CD4-positive, alpha-beta T cell treated with Interferon alpha-2 for 1 hour (primary cell): ENCODE measurements around the gene SUGCT.
"Not testable (repeated sequence)": the region's sequence is repeated elsewhere in the genome, so short reads cannot be mapped to it uniquely, and the experiment has no call there.

Experiments
- DNase-seq, 2 donors: peaks; one replicate each; pipeline ENCODE4 v3.0.0-alpha.2; 2020 to 2022

The SUGCT gene

DNA sequence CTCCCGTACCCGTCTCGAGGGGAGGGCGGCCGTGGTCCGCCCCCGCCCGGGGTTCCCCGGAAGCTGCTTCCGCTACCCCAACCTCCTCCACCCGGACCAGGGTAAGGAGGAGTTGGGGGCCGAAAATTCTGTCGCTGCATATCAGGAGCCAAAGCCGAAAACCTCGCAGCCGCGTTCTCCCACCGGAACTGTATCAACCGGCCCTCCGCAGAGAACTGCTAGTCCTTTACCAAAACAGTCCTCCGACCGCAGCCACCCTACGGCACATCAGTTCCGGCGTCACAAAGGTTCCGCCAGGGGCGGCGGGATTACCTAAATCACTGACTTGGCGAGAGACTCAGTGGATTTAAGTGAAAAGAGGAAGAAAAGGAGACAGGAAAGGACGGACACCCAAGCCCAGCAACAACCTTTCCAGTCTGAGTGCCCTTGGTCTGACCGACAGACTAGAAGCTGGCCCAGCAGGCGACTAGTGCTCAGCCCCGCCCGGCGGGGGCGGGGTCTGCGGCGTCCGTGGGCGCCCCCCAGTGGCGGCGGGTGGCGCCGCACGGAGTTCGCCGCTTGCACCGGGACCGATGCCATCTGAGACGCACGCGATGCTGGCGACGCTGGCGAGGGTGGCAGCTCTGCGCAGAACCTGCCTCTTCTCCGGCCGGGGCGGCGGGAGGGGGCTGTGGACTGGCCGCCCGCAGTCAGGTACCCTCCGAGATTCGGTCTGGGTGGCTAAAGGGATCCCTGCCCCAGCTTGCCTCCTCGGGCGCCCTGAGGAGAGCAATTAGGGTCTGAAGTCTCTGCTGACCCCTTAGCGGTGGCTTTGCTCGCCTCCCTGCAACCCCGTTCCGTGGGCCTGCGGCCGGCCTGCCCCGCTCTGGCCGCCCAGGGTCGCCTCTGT is at the start of gene SUGCT, which contains the start of gene MPLKIP:
SUGCT (plus strand) TSS at position 578 of the 889 bp plus-strand sequence.
MPLKIP (minus strand) TSS at position 195 of the 889 bp plus-strand sequence; CDS start at position 140, 55 bp downstream.
- peak; percentile 83 to 90 for DNase-seq

DNA sequence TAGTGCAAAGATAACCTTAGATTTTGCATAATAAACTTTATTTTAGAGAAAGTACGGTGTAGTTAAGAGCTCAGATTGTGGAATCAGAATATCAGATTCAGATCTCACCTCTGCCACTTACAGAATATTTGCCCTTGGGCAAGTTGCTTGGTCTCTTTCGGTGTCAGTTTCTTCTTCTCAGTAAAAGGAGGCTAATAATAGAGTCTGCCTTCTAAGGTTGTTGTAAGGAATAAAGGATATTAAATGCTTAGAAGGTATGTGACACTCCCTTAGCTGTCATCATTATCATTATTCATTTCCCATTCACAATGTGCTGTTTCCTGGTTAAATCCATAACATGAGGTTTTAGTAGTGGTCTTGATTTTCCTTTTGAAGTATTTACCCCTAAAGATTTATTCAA is 42.6 kb upstream of the SUGCT start:
- DNase-seq, result no peak

DNA sequence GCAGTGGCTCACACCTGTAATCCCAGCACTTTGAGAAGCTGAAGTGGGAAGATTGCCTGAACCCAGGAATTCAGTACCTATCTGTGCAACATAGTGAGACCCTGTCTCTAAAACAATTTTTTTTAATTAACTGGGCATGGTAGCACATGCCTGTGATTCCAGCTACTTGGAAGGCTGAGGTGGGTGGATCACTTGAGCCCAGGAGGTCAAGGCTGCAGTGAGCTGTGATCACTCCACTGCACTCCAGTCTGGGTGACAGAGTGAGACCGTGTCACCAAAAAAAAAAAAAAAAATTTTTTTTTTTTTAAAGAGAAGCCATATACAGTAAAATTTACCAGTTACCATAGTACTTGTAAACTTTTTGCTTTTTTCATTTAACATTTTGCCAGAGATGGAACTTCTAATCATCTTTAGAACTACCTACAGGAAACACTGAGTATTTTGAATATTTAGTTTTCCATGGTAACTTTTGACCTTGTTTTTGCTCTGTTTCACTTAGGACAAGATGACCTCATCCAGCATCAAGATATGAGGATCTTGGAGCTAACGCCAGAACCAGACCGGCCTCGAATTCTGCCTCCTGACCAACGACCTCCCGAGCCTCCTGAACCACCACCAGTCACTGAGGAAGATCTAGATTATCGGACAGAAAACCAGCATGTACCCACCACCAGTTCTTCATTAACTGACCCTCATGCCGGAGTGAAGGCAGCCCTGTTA is 41.0 kb upstream of the SUGCT start:
- DNase-seq, result no peak

DNA sequence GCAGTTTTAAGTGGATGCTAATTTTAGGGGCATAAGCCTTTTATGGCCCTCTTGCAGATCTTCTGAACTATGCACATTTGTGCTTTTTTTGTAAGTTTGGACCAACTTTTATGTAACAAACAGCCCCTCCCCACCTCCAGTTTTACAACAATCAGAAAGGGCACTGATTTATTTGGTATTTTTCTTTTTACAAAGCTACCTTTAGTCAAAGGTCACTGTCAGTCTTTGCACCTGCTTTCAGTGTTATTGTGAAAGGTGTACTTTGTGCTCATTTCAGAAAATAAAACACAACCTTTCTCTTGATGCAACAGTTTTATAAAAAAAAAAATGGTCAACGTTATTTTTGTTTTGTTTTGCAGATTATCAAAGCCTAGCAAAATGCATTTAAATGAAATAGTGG is 39.6 kb upstream of the SUGCT start:
- no peak for DNase-seq

DNA sequence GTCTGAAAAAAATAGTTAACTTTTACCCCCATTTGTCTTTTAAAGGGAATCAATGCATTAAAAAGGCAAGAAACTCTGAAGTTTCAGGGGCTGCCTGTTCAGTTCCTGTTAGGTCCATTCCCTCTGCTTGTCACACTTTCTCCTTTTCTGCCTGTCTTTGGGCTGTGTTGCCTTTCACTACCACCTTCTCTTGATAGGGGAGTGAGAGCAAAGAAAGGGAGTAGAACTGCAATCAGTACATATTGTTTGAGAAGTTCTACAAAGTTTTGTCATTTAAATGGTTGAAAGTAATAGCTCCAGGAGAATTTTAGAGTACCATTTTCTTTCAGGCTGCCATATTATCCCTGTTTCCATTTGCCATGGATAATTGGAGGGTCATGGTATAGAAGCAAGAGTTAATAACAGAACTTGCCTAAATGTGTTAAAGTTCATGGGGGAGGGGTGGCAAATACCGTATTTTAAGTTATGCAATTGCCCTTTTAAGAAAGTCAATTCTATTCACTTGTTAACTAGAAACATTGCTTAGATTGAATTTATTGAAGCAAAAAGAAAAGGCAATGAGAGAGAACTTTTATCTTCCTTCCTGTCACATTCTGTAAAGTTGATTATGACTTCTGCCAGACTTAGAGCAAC is 39.0 kb upstream of the SUGCT start:
- DNase-seq, result no peak

DNA sequence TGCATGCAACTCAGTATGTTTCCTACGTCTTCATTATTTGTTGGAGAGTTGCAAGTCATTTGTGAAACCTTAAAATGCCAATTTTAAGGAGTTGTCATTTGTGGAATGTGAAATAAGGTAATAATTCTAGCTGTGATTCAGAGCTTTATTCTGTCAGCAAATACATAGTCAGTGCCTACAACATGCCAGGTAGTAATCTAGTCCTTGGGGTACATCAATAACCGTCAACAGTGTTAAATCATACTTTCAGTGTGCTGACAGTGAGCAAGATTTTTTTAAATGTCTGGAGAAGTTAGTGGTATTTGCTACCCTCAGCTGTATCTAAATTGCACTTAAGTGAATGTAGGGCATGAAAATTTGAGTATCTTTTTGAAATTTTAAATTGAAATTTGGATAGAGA is 37.1 kb upstream of the SUGCT start:
- DNase-seq, result no peak

DNA sequence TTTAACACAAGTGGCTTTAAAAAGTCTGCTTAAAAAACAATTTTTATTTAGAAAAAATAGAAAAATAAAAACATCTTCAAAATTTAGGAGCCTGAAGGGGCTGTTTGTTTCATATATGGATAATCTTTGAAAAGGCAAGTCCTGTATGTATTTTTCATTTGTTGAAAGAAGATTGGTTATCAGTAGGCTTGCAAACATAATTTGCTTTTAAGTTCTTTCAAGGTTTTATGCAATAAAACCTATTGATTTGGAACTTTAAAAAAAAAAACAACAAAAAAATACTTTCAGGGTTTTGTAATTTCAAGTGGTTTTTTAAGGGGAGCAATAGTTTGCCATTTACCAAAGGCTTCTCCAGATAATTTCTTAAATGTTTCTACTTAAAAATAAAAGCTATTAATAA is 36.0 kb upstream of the SUGCT start:
- no peak for DNase-seq

DNA sequence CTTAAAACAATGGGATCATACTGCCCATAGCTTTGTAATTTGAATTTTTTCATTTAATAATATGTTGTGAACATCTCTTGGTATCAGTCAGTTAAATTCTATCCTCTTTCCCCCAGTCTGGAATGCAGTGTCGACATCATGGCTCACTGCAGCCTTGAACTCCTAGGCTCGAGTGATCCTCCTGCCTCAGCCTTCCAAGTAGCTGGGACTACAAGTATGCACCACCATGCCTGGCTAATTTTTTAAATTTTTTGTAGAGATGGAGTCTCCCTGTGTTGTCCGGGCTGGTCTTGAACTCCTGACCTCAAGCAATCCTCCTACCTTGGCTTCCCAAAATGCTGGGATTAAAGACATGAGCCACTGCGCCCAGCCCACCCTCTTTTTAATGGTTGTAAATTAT is 35.0 kb upstream of the SUGCT start:
- DNase-seq, result no peak

DNA sequence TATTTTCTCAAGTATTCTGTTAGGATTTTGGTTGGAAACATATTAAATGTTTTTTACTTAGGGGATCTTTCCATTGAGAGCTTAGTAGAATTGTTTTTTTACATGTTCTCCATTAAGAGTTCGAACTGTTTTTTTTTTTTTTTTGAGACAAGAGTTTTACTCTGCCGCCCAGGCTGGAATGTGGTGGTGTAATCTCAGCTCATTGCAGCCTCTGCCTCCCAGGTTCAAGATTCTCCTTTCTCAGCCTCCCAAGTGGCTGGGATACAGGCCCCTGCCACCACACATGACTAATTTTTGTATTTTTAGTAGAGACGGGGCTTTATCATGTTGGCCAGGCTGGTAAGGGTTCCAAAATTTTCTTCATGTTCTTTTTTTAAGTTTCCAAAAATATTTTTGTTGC is 33.6 kb upstream of the SUGCT start:
- no peak for DNase-seq

DNA sequence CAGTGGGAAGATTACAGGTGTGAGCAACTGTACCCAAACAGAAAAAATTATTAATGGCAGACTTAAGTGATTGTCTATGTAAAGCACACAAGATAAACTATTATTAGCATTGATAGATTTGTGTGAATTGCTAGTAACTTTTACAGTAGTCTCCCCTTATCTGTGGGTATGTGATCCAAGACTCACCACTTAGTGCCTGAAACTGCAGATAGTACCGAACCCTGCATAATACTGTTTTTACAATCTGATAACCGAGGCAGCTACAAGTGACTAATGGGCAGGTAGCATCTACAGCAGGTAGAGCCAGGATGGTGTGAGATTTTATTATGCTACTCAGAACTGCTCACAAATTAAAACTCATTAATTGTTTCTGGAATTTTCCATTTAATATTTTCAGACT is 31.9 kb upstream of the SUGCT start:
- DNase-seq, result no peak

DNA sequence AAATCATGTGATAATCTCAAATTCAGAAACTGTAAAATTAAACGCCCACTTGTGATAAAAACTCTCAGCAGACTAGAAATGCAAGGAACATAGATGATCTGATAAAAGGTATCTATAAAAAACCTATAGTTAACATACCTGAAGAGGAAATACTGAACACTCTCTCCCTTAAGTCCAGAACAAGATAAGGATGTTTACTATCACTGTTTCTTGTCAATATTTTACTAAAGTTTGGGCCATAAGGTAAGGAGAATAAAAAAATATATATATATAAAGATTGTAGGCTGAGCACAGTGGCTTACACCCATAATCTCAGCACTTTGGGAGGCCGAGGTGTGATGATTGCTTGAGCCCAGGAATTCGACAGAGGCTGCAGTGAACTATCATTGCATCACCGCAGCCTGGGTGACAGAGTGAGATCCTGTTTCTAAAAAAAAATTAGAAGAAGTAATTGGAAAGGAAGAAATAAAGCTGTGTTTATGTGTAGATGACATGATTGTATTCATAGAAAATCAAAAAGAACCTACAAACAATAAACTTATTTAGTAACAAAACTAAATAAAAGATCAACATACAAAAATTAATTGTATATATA is 28.8 kb upstream of the SUGCT start:
- DNase-seq, result no peak

DNA sequence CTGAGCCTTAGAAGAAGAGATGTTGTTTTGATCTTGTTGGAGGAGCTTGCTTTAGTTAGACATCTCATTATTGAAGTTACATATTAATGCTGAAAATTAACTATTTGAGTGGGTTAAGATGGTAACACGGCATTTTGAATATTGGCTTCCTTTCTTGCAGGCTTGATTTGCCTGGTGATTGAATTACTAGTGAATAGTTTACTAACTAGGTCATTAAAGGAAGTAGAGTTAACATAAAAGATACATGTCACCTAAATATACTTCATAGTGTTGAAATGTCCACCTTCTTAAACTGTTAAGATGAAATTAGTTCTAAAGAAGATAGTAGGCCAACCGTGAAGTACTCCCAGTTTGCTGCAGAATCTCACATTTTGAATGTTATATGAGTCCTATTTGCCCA is 18.9 kb upstream of the SUGCT start:
- DNase-seq, result no peak

DNA sequence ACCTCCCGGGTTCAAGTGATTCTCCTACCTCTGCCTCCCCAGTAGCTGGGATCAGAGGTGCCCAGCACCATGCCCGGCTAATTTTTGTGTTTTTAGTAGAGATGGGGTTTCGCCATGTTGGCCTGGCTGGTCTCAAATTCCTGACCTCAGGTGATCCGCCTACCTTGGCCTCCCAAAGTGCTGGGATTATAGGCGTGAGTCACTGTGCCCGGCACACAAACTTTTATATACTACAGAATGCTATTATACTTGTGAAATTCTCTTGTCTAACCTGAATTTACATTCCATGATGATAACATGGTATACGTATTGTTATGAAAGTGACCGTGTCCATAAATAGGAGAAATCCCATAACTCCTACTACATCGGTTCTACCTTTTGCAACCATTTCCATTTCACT is 17.6 kb upstream of the SUGCT start:
- not testable (repeated sequence) for DNase-seq

DNA sequence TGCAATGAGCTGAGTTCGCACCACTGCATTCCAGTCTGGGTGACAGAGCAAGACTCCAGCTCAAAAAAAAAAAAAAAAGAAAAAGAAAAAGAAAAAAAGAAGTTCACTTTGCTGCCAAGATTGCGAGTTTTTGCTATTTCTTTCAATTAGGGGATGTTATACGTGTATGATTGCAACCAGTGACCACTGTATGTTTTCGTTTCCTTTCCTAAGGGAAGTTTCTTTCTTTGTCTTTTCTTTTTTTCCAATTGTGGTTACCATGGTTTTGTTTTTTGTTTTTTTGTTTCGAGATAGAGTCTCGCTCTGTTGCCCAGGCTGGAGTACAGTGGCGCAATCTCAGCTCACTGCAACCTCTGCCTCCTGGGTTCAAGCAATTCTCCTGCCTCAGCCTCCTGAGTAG is 16.6 kb upstream of the SUGCT start:
- not testable (repeated sequence) for DNase-seq

DNA sequence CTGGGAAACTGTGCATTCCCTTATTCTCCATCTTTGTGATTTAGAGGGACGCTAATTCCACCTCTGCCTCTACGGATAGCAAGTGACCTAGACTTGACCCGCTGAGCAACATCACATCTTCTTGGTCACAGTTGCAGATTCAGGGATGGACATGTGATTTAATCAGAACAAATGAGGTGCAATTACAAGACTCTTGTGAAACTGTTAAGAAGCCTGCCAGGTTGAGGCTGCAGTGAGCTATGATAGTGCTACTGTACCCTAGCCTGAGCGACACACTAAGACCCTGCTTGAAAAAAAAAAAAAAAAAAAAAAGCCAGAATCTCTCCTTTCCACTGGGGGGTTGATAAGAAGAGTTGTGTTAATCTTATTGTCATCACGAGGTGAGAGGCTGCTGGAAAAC is 14.8 kb upstream of the SUGCT start:
- no peak for DNase-seq

DNA sequence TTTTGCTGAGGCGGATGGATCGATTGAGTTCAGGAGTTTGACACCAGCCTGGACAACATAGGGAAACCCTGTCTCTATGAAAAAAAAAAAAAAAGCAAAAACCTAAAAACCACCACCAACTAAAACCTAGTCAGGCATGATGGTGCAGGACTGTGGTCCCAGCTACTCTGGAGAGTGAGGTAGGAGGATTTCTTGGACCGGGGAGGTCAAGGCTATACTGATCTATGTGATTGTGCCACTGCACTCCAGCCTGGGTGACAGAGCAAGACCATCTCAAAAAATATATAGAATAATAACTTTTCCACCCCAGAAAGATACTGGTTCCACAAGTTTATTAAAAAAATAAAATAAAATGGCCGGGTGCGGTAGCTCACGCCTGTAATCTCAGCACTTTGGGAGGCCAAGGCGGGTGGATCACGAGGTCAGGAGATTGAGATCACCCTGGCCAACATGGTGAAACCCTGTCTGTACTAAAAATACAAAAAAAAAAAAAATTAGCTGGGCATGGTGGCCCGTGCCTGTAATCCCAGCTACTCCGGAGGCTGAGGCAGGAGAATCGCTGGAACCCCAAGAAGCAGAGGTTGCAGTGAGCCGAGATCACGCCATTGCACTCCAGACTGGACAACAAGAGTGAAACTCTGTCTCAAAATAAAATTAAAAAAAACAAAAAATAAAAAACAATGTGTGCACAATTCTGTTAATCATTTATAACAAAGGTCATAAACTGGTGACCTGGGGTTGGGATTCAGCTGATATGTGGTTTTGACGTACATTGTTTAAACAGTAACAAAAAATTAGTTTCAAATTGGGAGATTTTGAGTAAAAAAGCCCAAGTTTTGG is 12.5 kb upstream of the SUGCT start:
- DNase-seq, result not testable (repeated sequence)

DNA sequence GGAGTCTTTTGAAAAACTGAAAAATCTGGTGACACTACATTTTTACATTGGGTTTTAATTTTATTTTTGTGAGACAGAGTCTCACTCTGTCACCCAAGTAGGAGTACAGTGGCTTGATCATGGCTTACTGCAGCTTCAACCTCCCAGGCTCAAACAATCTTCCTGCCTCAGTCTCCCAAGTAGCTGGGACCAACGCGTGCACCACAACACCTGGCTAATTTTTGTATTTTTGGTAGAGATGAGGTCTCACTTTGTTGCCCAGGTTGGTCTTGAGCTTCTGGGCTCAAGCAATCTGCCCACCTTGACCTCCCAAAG is 11.9 kb upstream of the SUGCT start:
- DNase-seq, result no peak

DNA sequence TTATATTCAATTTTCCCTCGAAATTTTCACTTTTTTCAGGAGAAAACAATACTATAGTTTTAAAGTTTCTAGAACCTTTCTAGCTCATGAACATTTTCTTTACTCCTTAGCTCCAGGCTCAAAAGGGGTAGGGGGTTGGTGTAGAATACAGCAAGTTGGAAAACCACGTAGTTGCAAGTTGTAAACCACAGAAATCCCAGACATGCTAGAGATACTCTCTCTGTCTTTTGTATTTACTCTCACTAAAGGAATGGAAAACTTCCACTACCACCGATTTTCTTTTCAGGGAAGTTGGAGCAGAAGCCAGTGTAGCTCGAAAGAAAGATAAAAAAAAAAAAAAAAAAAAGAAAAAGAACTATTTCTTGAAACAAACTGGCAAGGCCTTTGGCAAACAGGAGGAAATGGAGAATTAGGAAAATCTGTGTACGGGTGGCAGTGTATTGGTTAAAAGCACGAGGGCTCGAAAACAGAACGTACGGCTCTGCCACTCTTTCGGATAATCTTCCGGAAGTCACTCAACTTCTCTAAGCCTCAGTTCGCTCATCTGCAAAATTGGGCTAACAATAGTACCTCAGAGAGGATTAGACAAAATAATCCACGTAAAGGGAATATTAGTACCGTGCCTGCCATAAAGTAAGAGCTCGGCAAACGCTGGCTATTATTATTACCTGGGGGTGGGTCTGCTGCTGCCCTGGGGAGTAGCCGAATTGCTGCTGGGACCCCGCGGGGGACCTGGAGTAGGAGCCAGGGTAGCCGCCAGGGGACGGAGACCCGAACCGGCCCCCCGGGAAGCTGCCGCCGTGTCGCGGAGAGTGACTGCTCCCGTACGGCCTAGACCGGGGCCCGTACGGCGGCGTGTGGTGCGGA is 1.0 kb upstream of the SUGCT start:
- no peak for DNase-seq

DNA sequence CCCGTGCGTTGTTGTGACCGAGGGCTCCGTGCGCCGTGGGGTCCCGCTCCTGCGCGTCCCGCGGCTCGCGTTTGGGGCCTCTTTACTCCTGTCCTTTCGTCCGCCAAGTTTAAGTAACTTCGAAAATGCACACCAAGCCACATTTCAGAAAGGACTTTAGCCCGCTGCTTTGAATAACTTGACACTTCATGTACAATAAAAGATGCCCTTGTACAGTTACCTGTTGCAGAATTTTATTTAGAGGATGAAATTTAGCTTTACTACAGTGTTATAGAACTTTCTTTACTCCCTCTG is 459 bp downstream of the SUGCT start:
- DNase-seq, result peak in 1 of 2 donors; percentile 12

DNA sequence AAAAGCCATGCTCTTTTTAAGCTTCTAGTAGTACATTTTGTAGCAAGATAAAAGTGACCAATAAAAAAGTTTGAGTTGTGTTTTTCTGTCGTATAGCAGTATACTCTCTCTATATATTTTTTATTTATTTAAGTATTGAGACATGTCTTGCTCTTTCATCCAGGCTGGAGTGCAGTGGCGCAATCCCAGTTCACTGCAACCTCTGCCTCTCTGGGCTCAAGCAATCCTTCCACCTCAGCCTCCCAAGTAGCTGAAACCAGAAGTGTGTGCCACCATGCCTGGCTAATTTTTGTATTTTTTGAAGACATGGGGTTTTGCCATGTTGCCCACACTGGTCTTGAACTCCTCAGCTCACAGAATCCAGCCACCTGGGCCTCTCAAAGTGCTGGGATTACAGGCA is 2.8 kb downstream of the SUGCT start:
- DNase-seq, result no peak

DNA sequence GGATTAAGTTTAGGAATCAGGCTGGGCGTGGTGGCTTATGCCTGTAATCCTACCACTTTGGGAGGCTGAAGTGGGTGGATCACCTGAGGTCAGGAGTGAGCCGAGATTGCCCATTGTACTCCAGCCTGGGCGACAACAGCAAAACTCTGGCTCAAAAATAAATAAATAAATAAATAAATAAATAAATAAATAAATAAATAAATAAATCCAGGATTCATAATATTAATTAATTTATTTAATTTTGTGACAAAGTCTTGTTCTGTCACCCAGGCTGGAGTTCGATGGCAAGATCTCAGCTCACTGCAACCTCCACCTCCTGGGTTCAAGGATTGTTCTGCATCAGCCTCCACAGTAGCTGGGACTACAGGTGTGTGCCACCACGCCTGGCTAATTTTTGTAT is 4.2 kb downstream of the SUGCT start:
- DNase-seq, result no peak

DNA sequence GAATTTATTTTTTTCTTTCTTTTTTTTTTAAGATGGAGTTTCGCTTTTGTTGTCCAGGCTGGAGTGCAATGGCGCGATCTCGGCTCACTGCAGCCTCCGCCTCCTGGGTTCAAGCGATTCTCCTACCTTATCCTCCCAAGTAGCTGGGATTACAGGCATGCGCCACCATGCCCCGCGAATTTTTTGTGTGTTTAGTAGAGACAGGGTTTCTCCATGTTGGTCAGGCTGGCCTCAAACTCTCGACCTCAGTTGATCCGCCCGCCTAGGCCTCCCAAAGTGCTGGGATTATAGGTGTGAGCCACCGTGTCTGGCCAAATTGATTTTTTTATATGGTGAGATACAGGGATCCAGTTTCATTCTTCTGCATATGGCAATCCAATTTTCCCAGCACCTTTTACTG is 5.1 kb downstream of the SUGCT start:
- DNase-seq, result not testable (repeated sequence)
